ENCODE results near the gene VSTM2B.

DNA sequence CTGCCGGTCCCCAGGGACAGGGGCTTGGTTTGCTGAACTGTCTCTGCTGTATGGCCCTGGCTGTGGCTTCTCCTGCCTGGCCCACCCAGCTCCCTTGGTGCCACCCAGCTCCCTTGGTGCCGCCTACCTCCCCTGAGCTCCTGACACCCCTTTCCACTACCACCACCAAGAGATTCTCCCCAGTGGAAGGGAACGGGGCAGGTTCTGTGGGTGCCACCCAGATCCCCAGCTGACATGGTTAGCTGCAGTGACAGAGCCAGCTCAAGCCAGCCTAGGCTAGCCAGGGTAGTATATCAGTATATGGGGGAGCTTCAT, 51.8 kb downstream of the VSTM2B start:
- TF ChIP-seq CTCF (IDR thresholded peaks at IDR 0.05) = no peak
- no peak for TF ChIP-seq EZH2 (IDR thresholded peaks at IDR 0.05)
- no peak for TF ChIP-seq EZH2phosphoT487 (IDR thresholded peaks at IDR 0.05)
